Astrocyte (in vitro differentiated cells and primary cell): ENCODE data around the gene XRN2. TPM values are rescaled to one million over a fixed set of nuclear protein-coding genes. Genes with fewer than 3 reads are reported as not detected.

ENCODE experiments used
- DNase-seq: peaks from one replicate; pipeline ENCODE4 v3.0.0-alpha.2; 2010; ENCODE audit warnings: low read depth
- FAIRE-seq: peaks from 2 replicates; lab custom pipeline; 2011; peaks lifted over from hg19 to GRCh38; lab: Jason Lieb, UNC
- H2AFZ ChIP-seq: 2 replicates; pipeline ENCODE4 v1.6.0; 2012; ENCODE audit warnings: low read depth, low read length, inconsistent platforms
- H3K27ac ChIP-seq: 2 replicates; pipeline ENCODE4 v1.5.1; 2011; ENCODE audit warnings: low read depth, low read length, inconsistent platforms
- H3K27me3 ChIP-seq: 2 replicates; pipeline ENCODE4 v1.6.0; 2011; ENCODE audit warnings: low read length, inconsistent platforms; ENCODE audit not compliant: insufficient read depth
- H3K36me3 ChIP-seq: 2 replicates; pipeline ENCODE4 v1.5.1; 2011; ENCODE audit warnings: low read length, inconsistent platforms; ENCODE audit not compliant: insufficient read depth
- H3K4me1 ChIP-seq: 2 replicates; pipeline ENCODE4 v1.5.1; 2011; ENCODE audit warnings: low read length, inconsistent platforms; ENCODE audit not compliant: insufficient read depth
- H3K4me2 ChIP-seq: 2 replicates; pipeline ENCODE4 v1.6.0; 2012; ENCODE audit warnings: low read length, inconsistent platforms
- H3K4me3 ChIP-seq: 2 replicates; pipeline ENCODE4 v1.5.1; 2011; ENCODE audit warnings: low read depth, mild to moderate bottlenecking, low read length, inconsistent platforms; ENCODE audit not compliant: insufficient read depth
- H3K79me2 ChIP-seq: 2 replicates; pipeline ENCODE4 v1.6.0; 2012; ENCODE audit warnings: mild to moderate bottlenecking, low read length, inconsistent platforms; ENCODE audit not compliant: insufficient read depth
- H3K9ac ChIP-seq: 2 replicates; pipeline ENCODE4 v1.6.0; 2012; ENCODE audit warnings: mild to moderate bottlenecking, low read length, inconsistent platforms
- H3K9me3 ChIP-seq: 2 replicates; pipeline ENCODE4 v1.5.1; 2012; ENCODE audit warnings: low read depth, mild to moderate bottlenecking, low read length, inconsistent platforms; ENCODE audit not compliant: insufficient read depth
- H4K20me1 ChIP-seq: 2 replicates; pipeline ENCODE4 v1.6.0; 2012; ENCODE audit warnings: low read length, inconsistent platforms; ENCODE audit not compliant: insufficient read depth
- H3K27ac Mint-ChIP-seq: one replicate; pipeline ENCODE4 v1.8.0; 2021; ENCODE audit warnings: mild to moderate bottlenecking, mixed read lengths; ENCODE audit not compliant: unreplicated experiment
- H3K27me3 Mint-ChIP-seq: one replicate; pipeline ENCODE4 v1.8.0; 2021; ENCODE audit warnings: low read depth, mixed read lengths; ENCODE audit not compliant: unreplicated experiment
- H3K36me3 Mint-ChIP-seq: one replicate; pipeline ENCODE4 v1.8.0; 2021; ENCODE audit warnings: low read depth, mixed read lengths; ENCODE audit not compliant: unreplicated experiment
- H3K4me1 Mint-ChIP-seq: one replicate; pipeline ENCODE4 v1.8.0; 2021; ENCODE audit warnings: low read depth, mixed read lengths; ENCODE audit not compliant: unreplicated experiment
- H3K4me3 Mint-ChIP-seq: one replicate; pipeline ENCODE4 v1.8.0; 2021; ENCODE audit warnings: mild to moderate bottlenecking, moderate library complexity, mixed read lengths; ENCODE audit not compliant: unreplicated experiment
- H3K9me3 Mint-ChIP-seq: one replicate; pipeline ENCODE4 v1.8.0; 2021; ENCODE audit warnings: mild to moderate bottlenecking, mixed read lengths; ENCODE audit not compliant: unreplicated experiment
- CTCF ChIP-seq: IDR thresholded peaks from 2 replicates; pipeline ENCODE4 v1.5.1; 2011; ENCODE audit warnings: low read depth, mild to moderate bottlenecking, inconsistent platforms, low read length, moderate library complexity; ENCODE audit not compliant: insufficient read depth
- EZH2 ChIP-seq: IDR thresholded peaks from 2 replicates; pipeline ENCODE4 v1.6.1; 2012; ENCODE audit warnings: mild to moderate bottlenecking, low read length, inconsistent platforms; ENCODE audit not compliant: insufficient read depth
- total RNA-seq: library from RNA; stranded (reverse); gene quantifications from 2 replicates; pipeline ENCODE4 v1.2.1, GENCODE V29; 2021

XRN2 gene
- total RNA-seq, 1 donor from 2014 or later = 74.5 TPM

GRCh38 chr20:21430020-21430419 lies 126.9 kb downstream of the XRN2 start:
- Histone ChIP-seq H4K20me1 (no peaks in the 10 kb centered on the region), H2AFZ (no peak overlapping the region), H3K4me3 (no peak overlapping the region), H3K27me3 (no peaks in the 10 kb centered on the region), H3K79me2 (no peaks in the 10 kb centered on the region), H3K4me2 (no peak overlapping the region), H3K9me3 (no peaks in the 10 kb centered on the region), H3K36me3 (no peaks in the 10 kb centered on the region), H3K9ac (no peak overlapping the region), H3K27ac (no peak overlapping the region), H3K4me1 (peaks cover 7% of the 10 kb centered on the region)
- Mint-ChIP-seq H3K36me3 (no peaks in the 10 kb centered on the region), H3K4me3 (no peak overlapping the region), H3K27me3 (no peaks in the 10 kb centered on the region), H3K9me3 (peaks cover 16% of the 10 kb centered on the region), H3K4me1 (peaks cover 3% of the 10 kb centered on the region), H3K27ac (no peak overlapping the region)
- FAIRE-seq (no peak), DNase-seq (no peak)
- TF ChIP-seq CTCF = no peak

GRCh38 chr20:21432911-21433310 lies 129.8 kb downstream of the XRN2 start:
- Histone ChIP-seq H3K4me1 (peaks cover 22% of the 10 kb centered on the region), H2AFZ (no peak overlapping the region), H3K36me3 (no peaks in the 10 kb centered on the region), H3K9me3 (no peaks in the 10 kb centered on the region), H4K20me1 (no peaks in the 10 kb centered on the region), H3K4me3 (no peak overlapping the region), H3K27ac (no peak overlapping the region), H3K4me2 (peak overlapping the region; percentile 19), H3K9ac (no peak overlapping the region), H3K79me2 (no peaks in the 10 kb centered on the region), H3K27me3 (no peaks in the 10 kb centered on the region)
- no peaks in the 10 kb centered on the region for H3K27me3 Mint-ChIP-seq
- peaks cover 25% of the 10 kb centered on the region for H3K4me1 Mint-ChIP-seq
- FAIRE-seq = no peak
- DNase-seq = no peak
- H3K27ac Mint-ChIP-seq = no peak overlapping the region
- TF ChIP-seq EZH2 (no peak), CTCF (no peak)
- H3K9me3 Mint-ChIP-seq = peaks cover 2% of the 10 kb centered on the region
- H3K4me3 Mint-ChIP-seq = no peak overlapping the region
- H3K36me3 Mint-ChIP-seq = no peaks in the 10 kb centered on the region

- H3K9me3 Mint-ChIP-seq = peaks cover 2% of the 10 kb centered on the region
- DNase-seq (peak; percentile 36), FAIRE-seq (no peak)
- no peaks in the 10 kb centered on the region for H3K27me3 ChIP-seq
- H3K36me3 ChIP-seq = no peaks in the 10 kb centered on the region
- H3K9ac ChIP-seq = no peak overlapping the region
- H3K4me1 ChIP-seq = peaks cover 22% of the 10 kb centered on the region
- H3K79me2 ChIP-seq = no peaks in the 10 kb centered on the region
- no peak overlapping the region for H2AFZ ChIP-seq
- peaks cover 25% of the 10 kb centered on the region for H3K4me1 Mint-ChIP-seq
- peak overlapping the region; percentile 19 for H3K4me2 ChIP-seq
- no peaks in the 10 kb centered on the region for H3K9me3 ChIP-seq
- H3K4me3 ChIP-seq = no peak overlapping the region
- no peak for TF ChIP-seq EZH2
- TF ChIP-seq CTCF = no peak
- H3K4me3 Mint-ChIP-seq = no peak overlapping the region
- no peaks in the 10 kb centered on the region for H3K27me3 Mint-ChIP-seq
- H3K27ac Mint-ChIP-seq = peak overlapping the region; percentile 42
- H4K20me1 ChIP-seq = no peaks in the 10 kb centered on the region
- H3K27ac ChIP-seq = no peak overlapping the region
- H3K36me3 Mint-ChIP-seq = no peaks in the 10 kb centered on the region
These were observed 130.3 kb downstream of the XRN2 start for GRCh38 chr20:21433329-21433890.
